ENCODE measurements around the gene HACD1.
"Not testable (repeated sequence)": the region's sequence is repeated elsewhere in the genome, so short reads cannot be mapped to it uniquely, and the experiment has no call there.

Gene HACD1

DNA sequence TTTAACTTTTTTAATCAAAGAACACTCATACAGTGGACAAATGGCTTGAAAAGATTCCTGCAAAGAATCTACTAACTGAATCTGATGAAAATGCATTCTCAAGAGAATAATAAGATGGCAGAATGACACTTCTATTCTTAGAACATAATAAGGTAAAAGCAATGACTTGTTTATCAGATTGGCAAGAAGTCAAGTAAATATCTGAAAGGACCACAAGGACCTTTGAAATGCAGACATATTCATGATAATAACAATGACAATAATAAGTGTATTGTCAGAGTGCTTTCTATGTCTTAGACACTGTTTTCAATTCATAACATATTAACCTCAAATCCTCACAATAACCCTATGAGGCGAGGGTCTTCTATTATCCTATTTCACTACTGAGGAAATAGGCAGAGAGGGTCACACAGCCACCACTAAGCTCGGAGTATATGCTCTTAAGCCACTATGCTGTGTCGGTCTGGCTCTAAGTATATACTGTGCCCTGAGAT lies 10.6 kb downstream of the HACD1 start:
- no peak overlapping the region for H3K4me3 ChIP-seq (ENCODE audit: control insufficient read depth, low read depth, low read length)
- TF ChIP-seq, protein P1, sequence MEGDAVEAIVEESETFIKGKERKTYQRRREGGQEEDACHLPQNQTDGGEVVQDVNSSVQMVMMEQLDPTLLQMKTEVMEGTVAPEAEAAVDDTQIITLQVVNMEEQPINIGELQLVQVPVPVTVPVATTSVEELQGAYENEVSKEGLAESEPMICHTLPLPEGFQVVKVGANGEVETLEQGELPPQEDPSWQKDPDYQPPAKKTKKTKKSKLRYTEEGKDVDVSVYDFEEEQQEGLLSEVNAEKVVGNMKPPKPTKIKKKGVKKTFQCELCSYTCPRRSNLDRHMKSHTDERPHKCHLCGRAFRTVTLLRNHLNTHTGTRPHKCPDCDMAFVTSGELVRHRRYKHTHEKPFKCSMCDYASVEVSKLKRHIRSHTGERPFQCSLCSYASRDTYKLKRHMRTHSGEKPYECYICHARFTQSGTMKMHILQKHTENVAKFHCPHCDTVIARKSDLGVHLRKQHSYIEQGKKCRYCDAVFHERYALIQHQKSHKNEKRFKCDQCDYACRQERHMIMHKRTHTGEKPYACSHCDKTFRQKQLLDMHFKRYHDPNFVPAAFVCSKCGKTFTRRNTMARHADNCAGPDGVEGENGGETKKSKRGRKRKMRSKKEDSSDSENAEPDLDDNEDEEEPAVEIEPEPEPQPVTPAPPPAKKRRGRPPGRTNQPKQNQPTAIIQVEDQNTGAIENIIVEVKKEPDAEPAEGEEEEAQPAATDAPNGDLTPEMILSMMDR (IDR thresholded peaks at IDR 0.05; ENCODE audit: control insufficient read depth, insufficient read depth, low read depth, low read length, missing control alignments) = no peak
- no peak for DNase-seq (ENCODE audit: low read depth)

DNA sequence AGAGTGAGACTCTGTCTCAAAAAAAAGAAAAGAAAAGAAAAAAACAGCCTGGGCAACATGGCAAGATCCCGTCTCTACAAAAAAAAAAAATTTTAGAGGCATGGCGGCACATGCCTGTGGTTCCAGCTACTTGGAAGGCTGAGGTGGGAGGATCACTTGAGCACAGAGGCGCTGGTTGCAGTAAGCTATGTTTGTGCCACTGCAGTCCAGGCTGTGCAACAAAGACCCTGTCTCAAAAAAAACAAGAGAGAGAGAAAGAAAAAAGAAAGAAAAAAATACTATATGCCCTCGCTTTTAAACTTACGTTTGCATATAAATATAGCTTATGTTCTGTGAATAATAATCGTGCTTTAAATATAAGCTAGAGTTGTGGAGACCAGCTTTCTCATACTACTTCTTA lies 11.2 kb downstream of the HACD1 start:
- H3K4me3 ChIP-seq (ENCODE audit: control insufficient read depth, low read depth, low read length) = no peak overlapping the region
- TF ChIP-seq, protein P1 (IDR thresholded peaks at IDR 0.05; ENCODE audit: control insufficient read depth, insufficient read depth, low read depth, low read length, missing control alignments) = no peak
- no peak for DNase-seq (ENCODE audit: low read depth)

DNA sequence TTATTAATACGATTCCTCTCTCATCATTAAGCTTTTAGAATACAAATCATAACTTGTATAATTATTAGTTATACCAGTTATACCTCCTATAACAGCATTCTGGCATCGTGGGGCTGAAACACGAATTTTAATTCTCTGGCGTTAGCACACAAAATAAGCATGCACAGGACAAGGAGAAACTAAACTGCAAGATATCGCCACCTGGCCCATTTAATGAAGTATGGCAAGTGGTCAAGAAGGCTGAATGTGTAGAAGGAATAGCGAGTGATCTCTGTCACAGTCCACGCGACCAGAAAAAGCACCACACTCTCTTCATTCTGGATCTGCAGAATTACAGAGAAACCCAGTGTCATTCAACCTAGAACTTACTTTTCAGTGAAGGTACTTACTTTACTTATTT lies 18.1 kb downstream of the HACD1 start:
- TF ChIP-seq, protein P1 (IDR thresholded peaks at IDR 0.05; ENCODE audit: control insufficient read depth, insufficient read depth, low read depth, low read length, missing control alignments) = peak; percentile 47
- DNase-seq (ENCODE audit: low read depth) = no peak
- no peak overlapping the region for H3K4me3 ChIP-seq (ENCODE audit: control insufficient read depth, low read depth, low read length)

DNA sequence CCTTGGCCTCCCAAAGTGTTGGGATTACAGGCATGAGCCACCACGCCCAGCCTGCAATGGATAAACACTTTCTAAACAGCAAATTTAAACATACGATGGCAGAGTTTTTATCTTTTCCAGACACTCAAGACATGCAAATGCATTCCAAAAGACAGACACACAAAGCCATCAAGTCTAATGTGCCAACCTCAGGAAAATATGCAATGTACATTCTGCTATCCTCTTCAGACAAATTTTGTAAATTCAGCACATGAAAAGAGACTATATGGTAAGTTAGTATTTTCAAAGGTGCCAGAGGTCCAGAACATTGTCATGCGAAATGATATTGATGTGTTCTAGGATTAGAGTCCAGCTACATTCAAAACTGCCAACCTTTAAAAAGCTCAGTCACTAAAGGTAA lies 19.8 kb downstream of the HACD1 start:
- H3K4me3 ChIP-seq (ENCODE audit: control insufficient read depth, low read depth, low read length) = no peak overlapping the region
- TF ChIP-seq, protein P1 (IDR thresholded peaks at IDR 0.05; ENCODE audit: control insufficient read depth, insufficient read depth, low read depth, low read length, missing control alignments) = no peak

DNA sequence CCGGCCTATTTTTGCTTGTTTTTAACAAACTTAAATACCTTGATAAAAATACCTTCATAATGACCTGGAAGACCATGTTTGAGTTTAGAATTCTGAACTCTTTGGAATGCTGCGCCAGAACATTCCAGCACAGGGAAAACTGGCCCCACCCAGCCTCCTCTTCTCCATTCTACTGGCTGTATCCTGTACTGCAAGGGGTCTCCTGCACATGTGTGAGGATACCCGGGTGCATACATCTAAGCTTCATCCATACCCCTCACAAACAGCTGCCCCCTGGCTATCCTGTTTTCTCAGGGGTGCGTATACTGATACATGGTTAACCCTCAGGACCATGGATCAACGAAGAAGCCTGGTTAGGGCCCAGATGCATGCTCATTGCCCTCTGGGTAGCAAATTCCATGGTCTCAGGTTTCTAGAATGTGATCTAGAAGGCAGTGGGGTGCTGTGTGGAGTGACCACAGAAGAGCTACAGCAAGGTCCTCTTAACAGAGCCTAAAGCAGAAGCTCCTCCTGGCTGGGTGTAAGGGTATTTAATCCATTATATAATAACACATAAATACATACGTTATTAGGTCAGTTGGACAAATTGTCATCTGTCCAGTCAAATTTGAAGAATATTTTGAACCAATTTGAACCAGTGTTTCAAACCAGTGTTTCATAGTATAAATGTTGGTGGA lies 26.1 kb downstream of the HACD1 start:
- DNase-seq (ENCODE audit: low read depth) = no peak
- TF ChIP-seq, protein P1 (IDR thresholded peaks at IDR 0.05; ENCODE audit: control insufficient read depth, insufficient read depth, low read depth, low read length, missing control alignments) = no peak
- H3K4me3 ChIP-seq (ENCODE audit: control insufficient read depth, low read depth, low read length) = no peak overlapping the region

More for the DNA sequence above, 19.8 kb downstream of the HACD1 start:
- no peak for DNase-seq (ENCODE audit: low read depth)

DNA sequence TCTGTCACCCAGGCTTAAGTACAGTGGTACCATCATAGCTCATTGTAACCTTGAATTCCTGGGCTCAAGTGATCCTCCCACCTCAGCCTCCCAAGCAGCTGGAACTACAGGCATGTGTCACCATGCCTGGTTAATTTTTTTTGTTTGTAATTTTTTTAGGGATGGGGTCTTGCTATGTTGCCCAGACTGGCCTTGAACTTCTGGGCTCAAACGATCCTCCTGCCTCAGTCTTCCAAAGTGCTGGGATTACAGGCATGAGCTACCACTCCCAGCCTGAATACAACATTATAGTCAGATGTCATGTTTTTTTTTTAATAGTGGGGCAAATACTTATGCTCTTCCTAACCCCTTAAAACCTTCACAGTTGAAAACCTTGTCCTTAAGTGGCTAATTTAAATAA lies 27.9 kb downstream of the HACD1 start:
- not testable (repeated sequence) for H3K4me3 ChIP-seq (ENCODE audit: control insufficient read depth, low read depth, low read length); DNase-seq (ENCODE audit: low read depth)

DNA sequence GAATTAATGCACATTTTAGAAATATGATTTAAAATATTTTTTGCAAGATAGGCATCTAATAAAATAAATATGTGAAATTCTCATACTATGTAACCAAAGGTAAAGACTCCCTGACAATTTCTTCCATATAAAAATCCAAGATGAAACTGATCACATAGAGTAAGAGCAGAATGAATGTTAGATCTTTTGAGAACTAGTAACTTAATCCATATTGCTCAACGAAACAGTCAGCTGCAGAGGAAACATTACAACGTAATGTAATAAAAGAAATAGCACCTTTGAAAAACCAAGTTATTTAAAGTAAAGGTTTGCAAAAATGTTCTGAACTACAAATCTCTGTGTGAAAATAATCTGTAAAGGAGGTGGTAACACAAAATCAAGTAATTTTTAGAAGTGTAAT lies 28.8 kb downstream of the HACD1 start:
- TF ChIP-seq, protein P1 (IDR thresholded peaks at IDR 0.05; ENCODE audit: control insufficient read depth, insufficient read depth, low read depth, low read length, missing control alignments) = no peak
- no peak for DNase-seq (ENCODE audit: low read depth)
- H3K4me3 ChIP-seq (ENCODE audit: control insufficient read depth, low read depth, low read length) = no peak overlapping the region

DNA sequence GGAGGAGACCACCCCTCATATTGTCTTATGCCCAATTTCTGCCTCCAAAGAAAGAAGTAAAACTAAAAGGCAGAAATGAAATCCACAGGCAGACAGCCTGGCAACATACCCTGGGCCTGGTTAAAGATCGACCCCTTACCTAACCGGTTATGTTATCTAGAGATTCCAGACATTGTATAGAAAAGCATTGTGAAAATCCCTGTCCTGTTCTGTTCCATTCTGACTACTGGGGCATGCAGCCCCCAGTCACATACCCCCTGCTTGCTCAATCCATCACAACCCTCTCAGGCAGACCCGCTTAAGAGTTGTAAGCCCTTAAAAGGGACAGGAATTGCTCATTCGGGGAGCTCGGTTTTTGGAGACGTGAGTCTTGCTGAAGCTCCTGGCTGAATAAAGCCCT lies 29.9 kb downstream of the HACD1 start:
- H3K4me3 ChIP-seq (ENCODE audit: control insufficient read depth, low read depth, low read length); DNase-seq (ENCODE audit: low read depth): not testable (repeated sequence)
